Measurements from ENCODE around the gene DUS4L.
A peak's percentile ranks its signal among the peaks of the same experiment; 100 is the strongest.
"Not testable (repeated sequence)": the region's sequence is repeated elsewhere in the genome, so short reads cannot be mapped to it uniquely, and the experiment has no call there.

DUS4L gene

GRCh38 chr7:107563775-107564552 lies at the start of gene DUS4L, which contains the start of gene COG5:
TSS of gene DUS4L (plus strand) at chr7:107563971. CDS start at chr7:107567071, 3,100 bp downstream.
TSS of gene COG5 (minus strand) at chr7:107563920. CDS start at chr7:107563896, 24 bp downstream.
- peak; percentile 57 to 75 for DNase-seq

- no peak for DNase-seq
Measured at GRCh38 chr7:107526672-107527071, 37.1 kb upstream of the DUS4L start.

- no peak for DNase-seq
Measured at GRCh38 chr7:107527196-107527595, 36.6 kb upstream of the DUS4L start.

- DNase-seq: no peak
Measured at GRCh38 chr7:107528461-107528860, 35.3 kb upstream of the DUS4L start.

- DNase-seq: peak in 1 of 2 experiments; percentile 5
Measured at GRCh38 chr7:107530751-107531150, 33.0 kb upstream of the DUS4L start.

- no peak for DNase-seq
Measured at GRCh38 chr7:107534139-107534538, 29.6 kb upstream of the DUS4L start.

- DNase-seq: not testable (repeated sequence)
Measured at GRCh38 chr7:107537228-107537627, 26.5 kb upstream of the DUS4L start.

- no peak for DNase-seq
Measured at GRCh38 chr7:107538001-107538400, 25.8 kb upstream of the DUS4L start.

- DNase-seq: no peak
Measured at GRCh38 chr7:107543338-107543993, 20.3 kb upstream of the DUS4L start.

GRCh38 chr7:107544848-107545591 lies 18.8 kb upstream of the DUS4L start:
- DNase-seq: no peak

- no peak for DNase-seq
Measured at GRCh38 chr7:107551936-107552335, 11.8 kb upstream of the DUS4L start.

- no peak for DNase-seq
Measured at GRCh38 chr7:107555893-107556292, 7.9 kb upstream of the DUS4L start.

GRCh38 chr7:107559864-107560263 lies 3.9 kb upstream of the DUS4L start:
- no peak for DNase-seq

GRCh38 chr7:107560898-107561516 lies 2.8 kb upstream of the DUS4L start:
- peak; percentile 13 to 24 for DNase-seq

GRCh38 chr7:107563081-107563774 lies 543 bp upstream of the DUS4L start:
- peak; percentile 49 to 67 for DNase-seq

- no peak for DNase-seq
Measured at GRCh38 chr7:107564553-107565298, 955 bp downstream of the DUS4L start.

GRCh38 chr7:107570298-107570697 lies 6.5 kb downstream of the DUS4L start:
- no peak for DNase-seq

GRCh38 chr7:107573537-107573936 lies 9.8 kb downstream of the DUS4L start:
- DNase-seq: no peak

- peak in 1 of 2 experiments; percentile 76 for DNase-seq
Measured at GRCh38 chr7:107579554-107579884, 15.7 kb downstream of the DUS4L start.

- peak; percentile 53 to 81 for DNase-seq
Measured at GRCh38 chr7:107579885-107580715, 16.3 kb downstream of the DUS4L start, which contains the start of gene BCAP29. TSS of gene BCAP29 (plus strand) at chr7:107580246. CDS start at chr7:107580773, 527 bp downstream.

All from Kasumi-1 (cell line).